HepG2 (cell line): ENCODE measurements around the gene SYNGAP1. TPM values are rescaled to one million over a fixed set of nuclear protein-coding genes. Genes with fewer than 3 reads are reported as not detected.
A peak's percentile ranks its signal among the peaks of the same experiment; 100 is the strongest.

Source experiments
- ATAC-seq: fragments of 200-7000 bp; cut with Tn5 transposase; 3 replicates; pipeline ENCODE4 v1.9.1; 2020; ENCODE audit warnings: mild to moderate bottlenecking, moderate library complexity
- BruUV-seq: library from RNA; stranded (reverse); fragments of 400-500 nt; replicated peaks from 2 replicates; lab custom pipeline; 2021; lab: Mats Ljungman, UMichigan
- CTCF ChIA-PET: fragments of 300-600 bp; formaldehyde crosslinking; extraction: SDS; loops from one replicate; lab custom pipeline; 2021; ENCODE audit warnings: low total read pairs, inconsistent platforms, low intra/inter-chr PET ratio; lab: Yijun Ruan, JAX
- POLR2A ChIA-PET: fragments of 350-600 bp; sonication (Branson Sonifier 250); formaldehyde crosslinking; loops from one replicate; lab custom pipeline; 2020; ENCODE audit warnings: antibody characterized with exemption, inconsistent platforms; lab: Yijun Ruan, JAX
- DNase-seq: peaks from one replicate; pipeline ENCODE4 v3.0.0-alpha.2; 2015; ENCODE audit warnings: low spot score
- FAIRE-seq: peaks from 3 replicates; lab custom pipeline; 2011; peaks lifted over from hg19 to GRCh38; lab: Jason Lieb, UNC
- H2AFZ ChIP-seq: one replicate; pipeline ENCODE4 v1.6.1; 2011; ENCODE audit warnings: low read length, inconsistent platforms
- H3K27ac ChIP-seq: fragments of 300-600 bp; 3 replicates; pipeline ENCODE4 v1.8.0; 2011; ENCODE audit warnings: mixed run types, mild to moderate bottlenecking, mixed read lengths, low read length, inconsistent platforms; ENCODE audit not compliant: insufficient read depth; ENCODE audit errors: extremely low read length
- H3K27me3 ChIP-seq, 2 experiments: fragments of 200-600 bp in 1 of 2; 2 replicates in 1 of 2; 3 replicates in 1 of 2; pipeline versions ENCODE4 v1.6.0 to v1.8.0; 2011; ENCODE audit warnings: low read length in 2 of 2, mild to moderate bottlenecking in 2 of 2, moderate library complexity in 2 of 2, inconsistent platforms in 1 of 2; ENCODE audit not compliant: insufficient read depth in 2 of 2, control insufficient read depth in 1 of 2
- H3K36me3 ChIP-seq, 2 experiments: fragments of 200-600 bp in 1 of 2; replicated peaks in 1 of 2; 2 replicates in 1 of 2; 3 replicates in 1 of 2; pipeline versions ENCODE4 v1.5.1 to v1.8.0; 2011; ENCODE audit warnings: low read length in 2 of 2, inconsistent platforms in 1 of 2; ENCODE audit not compliant: insufficient read depth in 2 of 2, control insufficient read depth in 1 of 2
- H3K4me1 ChIP-seq: 2 replicates; pipeline ENCODE4 v1.5.1; 2012; ENCODE audit warnings: low read length, inconsistent platforms; ENCODE audit not compliant: insufficient read depth
- H3K4me2 ChIP-seq: 2 replicates; pipeline ENCODE4 v1.6.0; 2011; ENCODE audit warnings: low read depth, low read length, inconsistent platforms
- H3K4me3 ChIP-seq, 3 experiments: fragments of 200-600 bp in 1 of 3; sonication (generic), shearing (Covaris generic) in 1 of 3; replicated peaks in 1 of 3; 2 replicates each; pipeline ENCODE4 v1.5.1; 2011 to 2016; ENCODE audit warnings: low read length in 3 of 3, inconsistent platforms in 2 of 3, low read depth in 2 of 3, mild to moderate bottlenecking in 2 of 3, control low read depth in 1 of 3, mixed read lengths in 1 of 3; ENCODE audit not compliant: insufficient read depth in 1 of 3
- H3K79me2 ChIP-seq: one replicate; pipeline ENCODE4 v1.6.1; 2011; ENCODE audit warnings: low read length, inconsistent platforms; ENCODE audit not compliant: insufficient read depth
- H3K9ac ChIP-seq: 2 replicates; pipeline ENCODE4 v1.6.0; 2011; ENCODE audit warnings: mild to moderate bottlenecking, low read depth, low read length, inconsistent platforms; ENCODE audit not compliant: insufficient read depth
- H3K9me3 ChIP-seq: 2 replicates; pipeline ENCODE4 v1.5.1; 2012; ENCODE audit warnings: mild to moderate bottlenecking, low read length
- H4K20me1 ChIP-seq: 2 replicates; pipeline ENCODE4 v1.6.0; 2011; ENCODE audit warnings: inconsistent platforms, mild to moderate bottlenecking, low read length, moderate library complexity; ENCODE audit not compliant: insufficient read depth
- JUN ChIP-seq: sonication (generic); formaldehyde crosslinking; IDR thresholded peaks from 2 replicates; pipeline ENCODE4 v1.4.0; 2020; ENCODE audit warnings: mild to moderate bottlenecking, missing genetic modification reagents
- PHB2 ChIP-seq: fragments of 450-650 bp; IDR thresholded peaks from 2 replicates; pipeline ENCODE4 v1.6.1; 2018; ENCODE audit not compliant: partially characterized antibody
- SATB2 ChIP-seq: sonication (generic); formaldehyde crosslinking; IDR thresholded peaks from 2 replicates; pipeline ENCODE4 v1.5.0; 2020; ENCODE audit warnings: missing genetic modification reagents
- SMARCC2 ChIP-seq: fragments of 450-650 bp; IDR thresholded peaks from 2 replicates; pipeline ENCODE4 v1.6.1; 2017; ENCODE audit warnings: antibody characterized with exemption, mild to moderate bottlenecking
- ZEB1 ChIP-seq: IDR thresholded peaks from 2 replicates; pipeline ENCODE4 v1.6.1; 2012; ENCODE audit warnings: mild to moderate bottlenecking, low read depth, inconsistent platforms; ENCODE audit not compliant: insufficient replicate concordance
- ZHX2 ChIP-seq, 2 experiments: sonication (generic) in 1 of 2; formaldehyde crosslinking in 1 of 2; IDR thresholded peaks; 2 replicates each; pipeline versions ENCODE4 v1.6.1 to v1.9.0; 2014 to 2022; ENCODE audit warnings: antibody characterized with exemption in 1 of 2, borderline replicate concordance in 1 of 2, inconsistent platforms in 1 of 2, low read depth in 1 of 2, missing genetic modification reagents in 1 of 2
- ZNF446 ChIP-seq: sonication (generic); formaldehyde crosslinking; IDR thresholded peaks from 2 replicates; pipeline ENCODE4 v1.5.0; 2020; ENCODE audit warnings: mild to moderate bottlenecking, missing genetic modification reagents
- ZNF597 ChIP-seq: sonication (generic); formaldehyde crosslinking; IDR thresholded peaks from 2 replicates; pipeline ENCODE4 v1.5.0; 2020; ENCODE audit warnings: missing genetic modification reagents
- ZNF644 ChIP-seq: IDR thresholded peaks from 2 replicates; pipeline ENCODE4 v1.6.1; 2016; ENCODE audit warnings: low read depth
- WGBS: methylation state at CpG from one replicate; pipeline ENCODE4 v1.1.6; 2017; ENCODE audit warnings: low lambda C conversion rate; 5-methylcytosine and 5-hydroxymethylcytosine counted together
- in situ Hi-C: cut with HindIII; loops from 2 replicates; pipeline ENCODE4 v1.10.0; 2017; ENCODE audit warnings: low pct_unique_long_range_greater_than_20kb; ENCODE audit not compliant: extremely low pct_ligation_motif_present
- intact Hi-C: fragments of 100-400 bp; cut with micrococcal nuclease; formaldehyde crosslinking; loops from one replicate; pipeline ENCODE4 v1.10.0; 2022; ENCODE audit not compliant: unreplicated experiment
- polyA plus RNA-seq, 8 experiments: library from polyadenylated mRNA; depleted of rRNA in 3 of 8; stranded (reverse) in 7 of 8; unstranded in 1 of 8; fragments of >200 nt; fragmentation: Illumina TruSeq in 4 of 8; extraction: Trizol in 4 of 8; gene quantifications; 2 replicates each; pipeline versions ENCODE4 v1.2.1 to v1.2.3, GENCODE V29; 2011 to 2016; ENCODE audit warnings: low read depth in 4 of 8, missing spikeins in 1 of 8, mixed read lengths in 1 of 8; ENCODE audit not compliant: insufficient read depth in 1 of 8
- total RNA-seq, 5 experiments: library from RNA; depleted of rRNA; stranded (reverse); fragments of >200 nt; fragmentation: Illumina TruSeq; extraction: Trizol; gene quantifications; 2 replicates each; pipeline ENCODE4 v1.2.3, GENCODE V29; 2016; ENCODE audit warnings: low read depth in 1 of 5
- TF ChIP-seq, protein P1 (sequence below): sonication (generic); formaldehyde crosslinking; IDR thresholded peaks from 2 replicates; pipeline ENCODE4 v1.4.0; 2020; ENCODE audit warnings: missing genetic modification reagents

SYNGAP1 gene
- total and polyA plus RNA-seq, 2 of the 13 experiments (the other 11 are each of a cell fraction or from before 2014, with no cell fraction given) = 0.75 to 1.1 TPM

- no peak for TF ChIP-seq SMARCC2
- no peak for TF ChIP-seq JUN
- no peak for TF ChIP-seq ZEB1
- TF ChIP-seq ZNF644 = no peak
- TF ChIP-seq SATB2 (CRISPR knock-in tag) = no peak
- TF ChIP-seq, all 625 proteins: peak for 0
Measured at GRCh38 chr6:33452496-33452895, 32.6 kb downstream of the SYNGAP1 start (continued).

DNA sequence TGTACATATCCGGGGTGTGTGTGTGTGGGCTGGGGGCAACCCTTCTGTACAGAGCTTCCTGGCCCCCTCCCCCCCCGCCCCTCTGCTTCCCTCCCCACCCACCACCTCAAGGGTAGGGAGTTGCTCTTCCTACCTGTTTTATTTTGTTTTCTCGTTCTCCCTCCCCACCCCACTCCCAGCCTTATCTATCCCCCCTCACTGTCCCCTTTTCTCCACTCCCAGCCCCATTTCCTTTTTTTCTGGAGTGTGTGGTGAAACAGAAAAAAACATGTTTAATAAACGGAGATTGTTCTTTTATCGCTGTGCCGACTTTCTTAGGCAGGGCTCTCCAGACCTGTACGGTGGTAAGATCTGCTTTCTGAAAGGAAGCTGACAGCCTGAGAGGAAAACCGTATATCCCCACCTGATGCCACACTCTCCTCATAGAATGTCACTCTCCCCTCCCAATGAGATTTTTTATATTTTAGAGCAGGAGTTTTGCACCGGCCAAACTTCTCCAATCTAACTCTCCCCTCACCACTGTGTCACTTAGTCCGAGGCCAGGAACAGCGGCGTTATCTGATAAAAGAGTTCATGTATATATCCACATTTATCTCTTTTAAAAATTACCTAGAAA lies 33.6 kb downstream of the SYNGAP1 start:
- H3K36me3 ChIP-seq = peaks cover 0 to 9% of the 10 kb centered on the region in 2 experiments; a peak in 3 of 5 replicates
- H4K20me1 ChIP-seq = no peaks in the 10 kb centered on the region
- no peak for DNase-seq
- no peak overlapping the region for H2AFZ ChIP-seq
- H3K79me2 ChIP-seq = peaks cover 15% of the 10 kb centered on the region
- H3K27me3 ChIP-seq = no peaks in the 10 kb centered on the region; a peak in 1 of 5 replicates
- in situ Hi-C loops (no loop called here), intact Hi-C loops (loop anchor here (1.0 kb wide), 2 partner anchors 25 to 127 kb away; partner anchors contain the start of gene BAK1)
- CTCF ChIA-PET = no interaction called here
- BruUV-seq = no TSS peak
- peak overlapping the region; percentile 92 to 100 (median 95) for H3K4me3 ChIP-seq
- POLR2A ChIA-PET = interaction anchor here (0.9 to 2.0 kb wide), 14 partner anchors 9 to 482 kb away, joined by 3 to 17 read pairs (median 6); partner anchors contain the start of genes BAK1, CUTA, RING1 and RPS18
- peaks cover 20% of the 10 kb centered on the region for H3K4me1 ChIP-seq
- no peaks in the 10 kb centered on the region for H3K9me3 ChIP-seq
- peak overlapping the region; percentile 98 for H3K4me2 ChIP-seq
- peak overlapping the region; percentile 85 for H3K9ac ChIP-seq
- ATAC-seq = no peak
- FAIRE-seq = no peak
- peak overlapping the region; percentile 46 for H3K27ac ChIP-seq
- WGBS = 5% methylated on average over 12 of the region's 12 CpGs
- TF ChIP-seq ZNF597 (CRISPR knock-in tag) (no peak), PHB2 (no peak), ZNF446 (no peak), ZHX2 (IDR thresholded peaks at IDR 0.05; ENCODE audit: low read depth) (no peak), ZHX2 (CRISPR knock-in tag; IDR thresholded peaks at IDR 0.05; ENCODE audit: borderline replicate concordance) (0 out of 2 replicates have a peak, but pooled peaks have one; percentile 12)
- TF ChIP-seq, protein P1, sequence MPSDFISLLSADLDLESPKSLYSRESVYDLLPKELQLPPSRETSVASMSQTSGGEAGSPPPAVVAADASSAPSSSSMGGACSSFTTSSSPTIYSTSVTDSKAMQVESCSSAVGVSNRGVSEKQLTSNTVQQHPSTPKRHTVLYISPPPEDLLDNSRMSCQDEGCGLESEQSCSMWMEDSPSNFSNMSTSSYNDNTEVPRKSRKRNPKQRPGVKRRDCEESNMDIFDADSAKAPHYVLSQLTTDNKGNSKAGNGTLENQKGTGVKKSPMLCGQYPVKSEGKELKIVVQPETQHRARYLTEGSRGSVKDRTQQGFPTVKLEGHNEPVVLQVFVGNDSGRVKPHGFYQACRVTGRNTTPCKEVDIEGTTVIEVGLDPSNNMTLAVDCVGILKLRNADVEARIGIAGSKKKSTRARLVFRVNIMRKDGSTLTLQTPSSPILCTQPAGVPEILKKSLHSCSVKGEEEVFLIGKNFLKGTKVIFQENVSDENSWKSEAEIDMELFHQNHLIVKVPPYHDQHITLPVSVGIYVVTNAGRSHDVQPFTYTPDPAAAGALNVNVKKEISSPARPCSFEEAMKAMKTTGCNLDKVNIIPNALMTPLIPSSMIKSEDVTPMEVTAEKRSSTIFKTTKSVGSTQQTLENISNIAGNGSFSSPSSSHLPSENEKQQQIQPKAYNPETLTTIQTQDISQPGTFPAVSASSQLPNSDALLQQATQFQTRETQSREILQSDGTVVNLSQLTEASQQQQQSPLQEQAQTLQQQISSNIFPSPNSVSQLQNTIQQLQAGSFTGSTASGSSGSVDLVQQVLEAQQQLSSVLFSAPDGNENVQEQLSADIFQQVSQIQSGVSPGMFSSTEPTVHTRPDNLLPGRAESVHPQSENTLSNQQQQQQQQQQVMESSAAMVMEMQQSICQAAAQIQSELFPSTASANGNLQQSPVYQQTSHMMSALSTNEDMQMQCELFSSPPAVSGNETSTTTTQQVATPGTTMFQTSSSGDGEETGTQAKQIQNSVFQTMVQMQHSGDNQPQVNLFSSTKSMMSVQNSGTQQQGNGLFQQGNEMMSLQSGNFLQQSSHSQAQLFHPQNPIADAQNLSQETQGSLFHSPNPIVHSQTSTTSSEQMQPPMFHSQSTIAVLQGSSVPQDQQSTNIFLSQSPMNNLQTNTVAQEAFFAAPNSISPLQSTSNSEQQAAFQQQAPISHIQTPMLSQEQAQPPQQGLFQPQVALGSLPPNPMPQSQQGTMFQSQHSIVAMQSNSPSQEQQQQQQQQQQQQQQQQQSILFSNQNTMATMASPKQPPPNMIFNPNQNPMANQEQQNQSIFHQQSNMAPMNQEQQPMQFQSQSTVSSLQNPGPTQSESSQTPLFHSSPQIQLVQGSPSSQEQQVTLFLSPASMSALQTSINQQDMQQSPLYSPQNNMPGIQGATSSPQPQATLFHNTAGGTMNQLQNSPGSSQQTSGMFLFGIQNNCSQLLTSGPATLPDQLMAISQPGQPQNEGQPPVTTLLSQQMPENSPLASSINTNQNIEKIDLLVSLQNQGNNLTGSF (CRISPR knock-in tag) = no peak
